A549 (cell line): ENCODE results near the gene SORCS2. TPM values are rescaled to one million over a fixed set of nuclear protein-coding genes. Genes with fewer than 3 reads are reported as not detected.

ENCODE experiments used
- ATAC-seq, 2 experiments: fragments of 200-7000 bp in 1 of 2; fragments of >200 bp in 1 of 2; cut with Nextera tagmentation in 1 of 2; cut with Tn5 transposase in 1 of 2; 3 replicates each; pipeline versions ENCODE4 v1.8.0 to v1.9.1; 2018 to 2020; ENCODE audit warnings: mild to moderate bottlenecking in 1 of 2, moderate library complexity in 1 of 2
- CTCF ChIA-PET: fragments of 300-600 bp; sonication (Branson Sonifier 250); formaldehyde crosslinking; extraction: SDS; loops from one replicate; lab custom pipeline; 2021; ENCODE audit warnings: antibody characterized with exemption, inconsistent platforms; lab: Yijun Ruan, JAX
- POLR2A ChIA-PET: fragments of 350-600 bp; formaldehyde crosslinking; extraction: SDS; loops from one replicate; lab custom pipeline; 2021; ENCODE audit warnings: antibody characterized with exemption, inconsistent platforms; lab: Yijun Ruan, JAX
- DNase-seq, 2 experiments: peaks; one replicate each; pipeline versions ENCODE4 v3.0.0 to v3.0.0-alpha.2; 2011 to 2016; ENCODE audit warnings: low read depth in 1 of 2, low spot score in 1 of 2
- FAIRE-seq: peaks from 2 replicates; lab custom pipeline; 2011; peaks lifted over from hg19 to GRCh38; lab: Jason Lieb, UNC
- H3K27ac ChIP-seq, 2 experiments: fragments of >200 bp; sonication (Bioruptor Twin); formaldehyde crosslinking; 3 replicates each; pipeline ENCODE4 v1.5.1; 2016 to 2017
- H3K4me1 ChIP-seq: fragments of >200 bp; sonication (Bioruptor Twin); formaldehyde crosslinking; 3 replicates; pipeline ENCODE4 v1.6.1; 2016
- H3K4me2 ChIP-seq: fragments of >200 bp; sonication (Bioruptor Twin); formaldehyde crosslinking; 3 replicates; pipeline ENCODE4 v1.6.1; 2016
- H3K4me3 ChIP-seq: fragments of >200 bp; sonication (Bioruptor Twin); formaldehyde crosslinking; 3 replicates; pipeline ENCODE4 v1.5.1; 2016
- H3K9me3 ChIP-seq: fragments of >200 bp; sonication (Bioruptor Twin); formaldehyde crosslinking; 3 replicates; pipeline ENCODE4 v1.6.1; 2016
- CBX8 ChIP-seq: fragments of 200-600 bp; sonication (generic); IDR thresholded peaks from 2 replicates; pipeline ENCODE4 v1.6.1; 2016
- CHD4 ChIP-seq: fragments of 200-600 bp; sonication (generic); IDR thresholded peaks from 2 replicates; pipeline ENCODE4 v1.6.1; 2016; ENCODE audit warnings: antibody characterized with exemption, mild to moderate bottlenecking, borderline replicate concordance
- EHMT2 ChIP-seq: fragments of 200-600 bp; sonication (generic); IDR thresholded peaks from 2 replicates; pipeline ENCODE4 v1.6.1; 2016; ENCODE audit warnings: antibody characterized with exemption, low read depth, mild to moderate bottlenecking, moderate library complexity
- GATA3 ChIP-seq: IDR thresholded peaks from 2 replicates; pipeline ENCODE4 v1.6.1; 2012; ENCODE audit warnings: borderline replicate concordance
- HOXB13 ChIP-seq: fragments of 250-450 bp; sonication (Bioruptor Pico); IDR thresholded peaks from 2 replicates; pipeline ENCODE4 v1.5.0; 2020; ENCODE audit warnings: low read depth, mild to moderate bottlenecking, moderate library complexity
- HOXB5 ChIP-seq: fragments of 250-450 bp; sonication (Bioruptor Pico); IDR thresholded peaks from 2 replicates; pipeline ENCODE4 v1.5.0; 2020; ENCODE audit warnings: mild to moderate bottlenecking, moderate library complexity
- KDM5A ChIP-seq: fragments of 200-600 bp; sonication (generic); IDR thresholded peaks from 2 replicates; pipeline ENCODE4 v1.6.1; 2016; ENCODE audit warnings: antibody characterized with exemption, mild to moderate bottlenecking
- MAZ ChIP-seq: fragments of 150-350 bp; IDR thresholded peaks from 2 replicates; pipeline ENCODE4 v1.6.1; 2014; ENCODE audit warnings: antibody characterized with exemption, low read depth, low read length, borderline replicate concordance
- NFE2L2 ChIP-seq: fragments of 150-350 bp; conservative IDR thresholded peaks from 2 replicates; pipeline ENCODE4 v1.6.1; 2014; ENCODE audit warnings: low read length
- NPAS2 ChIP-seq: fragments of 250-450 bp; sonication (Bioruptor Pico); IDR thresholded peaks from 2 replicates; pipeline ENCODE4 v1.8.0; 2022; ENCODE audit warnings: mild to moderate bottlenecking, moderate library complexity, borderline replicate concordance
- PHF8 ChIP-seq: fragments of 200-600 bp; sonication (generic); IDR thresholded peaks from 2 replicates; pipeline ENCODE4 v1.6.1; 2016; ENCODE audit warnings: low read depth, mild to moderate bottlenecking, antibody characterized with exemption, moderate library complexity, borderline replicate concordance
- POLR2A ChIP-seq: IDR thresholded peaks from 2 replicates; pipeline ENCODE4 v1.6.1; 2012; ENCODE audit warnings: mild to moderate bottlenecking, low read length
- POLR2AphosphoS2 ChIP-seq: conservative IDR thresholded peaks from 2 replicates; pipeline ENCODE4 v1.6.1; 2012; ENCODE audit warnings: low read length, improper control_type of control experiment, inconsistent platforms
- RAD21 ChIP-seq, 2 experiments: fragments of >200 bp in 1 of 2; sonication (Bioruptor Twin) in 1 of 2; formaldehyde crosslinking in 1 of 2; IDR thresholded peaks in 1 of 2; conservative IDR thresholded peaks in 1 of 2; 2 replicates in 1 of 2; 3 replicates in 1 of 2; pipeline ENCODE4 v1.6.1; 2012 to 2018; ENCODE audit warnings: inconsistent platforms in 1 of 2
- RARB ChIP-seq: fragments of 250-450 bp; sonication (Bioruptor Pico); IDR thresholded peaks from 2 replicates; pipeline ENCODE4 v1.8.0; 2021; ENCODE audit warnings: mild to moderate bottlenecking, moderate library complexity
- RFX5 ChIP-seq: fragments of 450-650 bp; IDR thresholded peaks from 2 replicates; pipeline ENCODE4 v1.7.1; 2014; ENCODE audit warnings: antibody characterized with exemption, mild to moderate bottlenecking, moderate library complexity
- RNF2 ChIP-seq: fragments of 200-600 bp; sonication (generic); IDR thresholded peaks from 2 replicates; pipeline ENCODE4 v1.6.1; 2016; ENCODE audit warnings: low read depth, mild to moderate bottlenecking, antibody characterized with exemption, moderate library complexity, borderline replicate concordance
- ZFP36 ChIP-seq: fragments of 450-650 bp; IDR thresholded peaks from 2 replicates; pipeline ENCODE4 v1.6.1; 2014; ENCODE audit warnings: borderline replicate concordance; ENCODE audit not compliant: partially characterized antibody
- WGBS: methylation state at CpG from one replicate; pipeline ENCODE4 v1.1.6; 2017; ENCODE audit errors: missing lambda C conversion rate; 5-methylcytosine and 5-hydroxymethylcytosine counted together
- polyA plus RNA-seq, 4 experiments: library from polyadenylated mRNA; depleted of rRNA in 3 of 4; stranded (reverse); fragments of >200 nt; fragmentation: RNase III in 1 of 4; extraction: RNeasy Plus Mini Kit Qiagen cat#74134 plus additional on column Dnase treatment in 1 of 4; gene quantifications; 2 replicates in 3 of 4; 3 replicates in 1 of 4; pipeline ENCODE4 v1.2.3, GENCODE V29; 2011 to 2017
- TF ChIP-seq, protein P1 (sequence below): fragments of 150-350 bp; IDR thresholded peaks from 2 replicates; pipeline ENCODE4 v1.6.1; 2014; ENCODE audit warnings: low read depth, mild to moderate bottlenecking, low read length
- TF ChIP-seq, protein P2 (sequence below): fragments of >200 bp; sonication (Bioruptor Twin); formaldehyde crosslinking; IDR thresholded peaks from 2 replicates; pipeline ENCODE4 v1.6.1; 2016
- TF ChIP-seq, protein P3 (sequence below): fragments of 450-650 bp; IDR thresholded peaks from 2 replicates; pipeline ENCODE4 v1.6.1; 2014; ENCODE audit warnings: antibody characterized with exemption
- TF ChIP-seq, protein P4 (sequence below): IDR thresholded peaks from 2 replicates; pipeline ENCODE4 v1.6.1; 2012

The SORCS2 gene
- polyA plus RNA-seq, 2 of the 4 experiments (the other 2 are of a cell fraction): 1.4 to 4.6 TPM

DNA sequence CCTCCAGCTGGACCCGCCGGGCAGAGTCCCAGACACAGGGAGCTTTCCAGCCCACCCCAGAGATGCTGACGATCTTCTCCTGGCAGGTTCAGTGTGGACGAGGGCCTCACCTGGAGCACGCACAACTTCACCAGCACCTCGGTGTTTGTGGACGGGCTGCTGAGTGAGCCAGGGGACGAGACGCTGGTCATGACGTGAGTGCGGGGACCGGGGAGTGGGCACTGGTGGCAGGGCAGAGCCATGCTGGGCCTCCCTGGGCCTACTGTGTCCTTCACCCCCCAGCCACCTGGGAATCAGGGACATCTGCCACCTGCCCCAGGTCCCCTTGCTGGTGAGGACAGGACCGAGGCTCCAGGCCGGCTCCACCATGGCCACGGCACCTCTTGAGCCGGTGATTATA is 511.8 kb downstream of the SORCS2 start:
- ChIA-PET CTCF (no interaction called here), POLR2A (no interaction called here)
- Histone ChIP-seq H3K4me1 (no peaks in the 10 kb centered on the region), H3K27ac (no peak overlapping the region), H3K4me2 (no peak overlapping the region), H3K9me3 (no peaks in the 10 kb centered on the region), H3K4me3 (no peak overlapping the region)
- 95% methylated on average over 8 of the region's 16 CpGs for WGBS
- FAIRE-seq (no peak), DNase-seq (no peak), ATAC-seq (no peak)
- TF ChIP-seq ZFP36: no peak
- TF ChIP-seq, protein P1, sequence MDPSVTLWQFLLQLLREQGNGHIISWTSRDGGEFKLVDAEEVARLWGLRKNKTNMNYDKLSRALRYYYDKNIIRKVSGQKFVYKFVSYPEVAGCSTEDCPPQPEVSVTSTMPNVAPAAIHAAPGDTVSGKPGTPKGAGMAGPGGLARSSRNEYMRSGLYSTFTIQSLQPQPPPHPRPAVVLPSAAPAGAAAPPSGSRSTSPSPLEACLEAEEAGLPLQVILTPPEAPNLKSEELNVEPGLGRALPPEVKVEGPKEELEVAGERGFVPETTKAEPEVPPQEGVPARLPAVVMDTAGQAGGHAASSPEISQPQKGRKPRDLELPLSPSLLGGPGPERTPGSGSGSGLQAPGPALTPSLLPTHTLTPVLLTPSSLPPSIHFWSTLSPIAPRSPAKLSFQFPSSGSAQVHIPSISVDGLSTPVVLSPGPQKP: no peak
- TF ChIP-seq RAD21 (conservative IDR thresholded peaks at IDR 0.05 in 1 of 2, IDR thresholded peaks at IDR 0.05 in 1 of 2): no peak

DNA sequence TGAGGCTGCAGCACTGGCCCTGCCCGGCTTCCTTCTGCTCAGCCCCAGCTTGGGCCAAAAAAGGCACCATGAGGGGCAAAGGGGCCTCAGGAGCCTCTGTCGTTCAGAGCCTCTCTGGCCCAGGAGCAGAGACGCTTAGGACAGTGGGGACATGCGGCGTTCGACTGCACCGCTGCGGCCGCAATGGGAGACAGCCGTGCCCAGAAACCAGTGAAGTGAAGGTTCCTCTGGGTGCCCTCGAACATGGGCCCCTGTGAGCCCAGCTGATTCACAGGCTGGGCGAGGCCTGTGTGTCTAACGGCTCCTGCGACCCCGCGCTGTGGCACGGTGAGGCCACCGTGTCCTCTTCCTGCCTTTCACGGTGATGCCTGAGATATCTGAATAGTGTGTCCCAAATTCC is 512.3 kb downstream of the SORCS2 start:
- no peak for ATAC-seq
- TF ChIP-seq RARB (CRISPR knock-in tag): no peak
- TF ChIP-seq, protein P2, sequence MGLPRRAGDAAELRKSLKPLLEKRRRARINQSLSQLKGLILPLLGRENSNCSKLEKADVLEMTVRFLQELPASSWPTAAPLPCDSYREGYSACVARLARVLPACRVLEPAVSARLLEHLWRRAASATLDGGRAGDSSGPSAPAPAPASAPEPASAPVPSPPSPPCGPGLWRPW: no peak
- no peak for TF ChIP-seq NFE2L2
- TF ChIP-seq ZFP36: no peak
- TF ChIP-seq EHMT2: no peak
- TF ChIP-seq POLR2A: no peak
- TF ChIP-seq RNF2: no peak
- no peak for TF ChIP-seq GATA3
- no peak for TF ChIP-seq CBX8
- TF ChIP-seq PHF8: no peak
- TF ChIP-seq HOXB5 (CRISPR knock-in tag): no peak
- no peak for TF ChIP-seq HOXB13 (CRISPR knock-in tag)
- no peak for TF ChIP-seq POLR2AphosphoS2
- no peak for TF ChIP-seq MAZ
- no peak for TF ChIP-seq NPAS2 (CRISPR knock-in tag)
- TF ChIP-seq CHD4: no peak
- TF ChIP-seq, protein P3, sequence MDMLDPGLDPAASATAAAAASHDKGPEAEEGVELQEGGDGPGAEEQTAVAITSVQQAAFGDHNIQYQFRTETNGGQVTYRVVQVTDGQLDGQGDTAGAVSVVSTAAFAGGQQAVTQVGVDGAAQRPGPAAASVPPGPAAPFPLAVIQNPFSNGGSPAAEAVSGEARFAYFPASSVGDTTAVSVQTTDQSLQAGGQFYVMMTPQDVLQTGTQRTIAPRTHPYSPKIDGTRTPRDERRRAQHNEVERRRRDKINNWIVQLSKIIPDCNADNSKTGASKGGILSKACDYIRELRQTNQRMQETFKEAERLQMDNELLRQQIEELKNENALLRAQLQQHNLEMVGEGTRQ: no peak
- TF ChIP-seq, protein P4, sequence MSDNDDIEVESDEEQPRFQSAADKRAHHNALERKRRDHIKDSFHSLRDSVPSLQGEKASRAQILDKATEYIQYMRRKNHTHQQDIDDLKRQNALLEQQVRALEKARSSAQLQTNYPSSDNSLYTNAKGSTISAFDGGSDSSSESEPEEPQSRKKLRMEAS: no peak
- TF ChIP-seq RFX5: no peak
- no peak overlapping the region for H3K4me2 ChIP-seq
- FAIRE-seq: no peak
- CTCF ChIA-PET: no interaction called here
- DNase-seq: no peak
- H3K4me1 ChIP-seq: no peaks in the 10 kb centered on the region
- POLR2A ChIA-PET: interaction anchor here (0.6 kb wide), 1 partner anchor 73 kb away, joined by 3 read pairs; no protein-coding TSS in a partner anchor
- WGBS: 94% methylated on average over 17 of the region's 19 CpGs
- H3K9me3 ChIP-seq: no peaks in the 10 kb centered on the region
- H3K27ac ChIP-seq: no peak overlapping the region
- no peak overlapping the region for H3K4me3 ChIP-seq

DNA sequence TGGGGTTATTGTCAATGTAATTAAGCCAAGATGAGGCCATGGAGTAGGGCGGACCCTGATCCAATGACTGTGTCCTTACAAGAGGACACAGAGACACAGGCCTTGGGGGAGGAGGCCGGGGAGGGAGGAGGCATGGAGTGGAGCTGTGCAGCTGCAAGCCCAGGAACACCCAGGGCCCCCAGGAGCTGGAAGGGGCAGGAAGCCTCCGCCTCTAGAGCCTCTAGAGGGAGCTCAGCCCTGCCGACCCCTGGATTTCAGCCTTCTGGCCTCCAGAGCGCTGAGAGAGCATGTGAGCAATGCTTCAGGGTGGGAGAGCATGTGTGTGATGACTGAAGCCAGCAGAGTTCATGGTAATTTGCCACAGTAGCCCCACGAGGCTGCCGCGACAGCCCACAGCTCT is 512.7 kb downstream of the SORCS2 start:
- no peak overlapping the region; a peak in 1 of 6 replicates for H3K27ac ChIP-seq
- ATAC-seq (peak in 1 of 2 experiments; percentile 43; a peak in 2 of 6 replicates), DNase-seq (no peak)
- POLR2A ChIA-PET: interaction anchor here (0.6 kb wide), 1 partner anchor 74 kb away, joined by 3 read pairs; no protein-coding TSS in a partner anchor
- no peak for TF ChIP-seq KDM5A
- TF ChIP-seq, all 56 proteins: peak for 0
- no peak overlapping the region for H3K4me3 ChIP-seq
- H3K4me1 ChIP-seq: no peaks in the 10 kb centered on the region
- H3K9me3 ChIP-seq: no peaks in the 10 kb centered on the region
- H3K4me2 ChIP-seq: no peak overlapping the region
- CTCF ChIA-PET: no interaction called here
- WGBS: 85% methylated on average over 5 of the region's 8 CpGs
- FAIRE-seq: no peak
